Thoracic aorta (tissue), 2 donors: ENCODE results near the gene CEP72. TPM values are rescaled to one million over a fixed set of nuclear protein-coding genes. Genes with fewer than 3 reads are reported as not detected.

ENCODE experiments used
- ATAC-seq: fragments of 150-250 bp; one replicate; pipeline ENCODE4 v1.8.0; 2017; ENCODE audit warnings: low read depth; ENCODE audit not compliant: insufficient number of reproducible peaks, low FRiP score
- DNase-seq: peaks from one replicate; pipeline ENCODE4 v3.0.0-alpha.2; 2020; ENCODE audit warnings: low spot score
- H3K27ac ChIP-seq, 2 donors: fragments of 200-600 bp; sonication (generic); 1 replicate in 1 of 2; 2 replicates in 1 of 2; pipeline ENCODE4 v1.5.1; 2016; ENCODE audit warnings: mild to moderate bottlenecking in 2 of 2, moderate library complexity in 2 of 2
- H3K27me3 ChIP-seq: fragments of 200-600 bp; sonication (generic); replicated peaks from 2 replicates; pipeline ENCODE4 v1.6.0; 2016; ENCODE audit warnings: mild to moderate bottlenecking; ENCODE audit not compliant: insufficient read depth
- H3K36me3 ChIP-seq: fragments of 200-600 bp; sonication (generic); one replicate; pipeline ENCODE4 v1.5.1; 2016
- H3K4me1 ChIP-seq, 2 donors: fragments of 200-600 bp; sonication (generic); 1 replicate in 1 of 2; 2 replicates in 1 of 2; pipeline versions ENCODE4 v1.5.1 to v1.6.0; 2016; ENCODE audit warnings: low read depth in 2 of 2, mild to moderate bottlenecking in 1 of 2; ENCODE audit not compliant: control insufficient read depth in 1 of 2
- H3K4me3 ChIP-seq: fragments of 200-600 bp; sonication (generic); 2 replicates; pipeline ENCODE4 v1.5.1; 2016; ENCODE audit warnings: mild to moderate bottlenecking
- H3K9me3 ChIP-seq: fragments of 200-600 bp; sonication (generic); 2 replicates; pipeline ENCODE4 v1.5.1; 2016
- CTCF ChIP-seq: fragments of 200-600 bp; sonication (generic); IDR thresholded peaks from one replicate; pipeline ENCODE4 v1.5.1; 2019; ENCODE audit warnings: antibody characterized with exemption
- total RNA-seq, 2 donors: library from RNA; depleted of rRNA; stranded (reverse); fragments of >200 nt; gene quantifications; one replicate each; pipeline versions ENCODE4 v1.1.0 to v1.2.3, GENCODE V29; 2016

Gene CEP72
- 1 to 10 TPM in 1 of 2 donors, under 1 TPM in 1; 0.68 to 2.0 TPM for total RNA-seq

- Histone ChIP-seq H3K9me3 (no peaks in the 10 kb centered on the region), H3K4me3 (peak within 1 kb of the TSS; percentile 88), H3K27ac (no peak within 1 kb of the TSS), H3K4me1 (peaks cover 5 to 16% of the 10 kb centered on the region in 2 donors), H3K36me3 (no peaks in the 10 kb centered on the region), H3K27me3 (no peaks in the 10 kb centered on the region)
- DNase-seq (peak; percentile 57), ATAC-seq (peak; percentile 58)
- no peak for TF ChIP-seq CTCF
Measured at GRCh38 chr5:611731-612486, at the start of gene CEP72. Gene CEP72, plus strand, starts transcription at chr5:612340. Its CDS starts 22 bp downstream, at chr5:612362.

- no peak overlapping the region for H3K4me3 ChIP-seq
- H3K36me3 ChIP-seq: no peaks in the 10 kb centered on the region
- no peak overlapping the region for H3K27ac ChIP-seq
- no peak for ATAC-seq
- DNase-seq: no peak
- H3K27me3 ChIP-seq: no peaks in the 10 kb centered on the region
- TF ChIP-seq CTCF: no peak
- H3K4me1 ChIP-seq: no peaks in the 10 kb centered on the region
- no peaks in the 10 kb centered on the region for H3K9me3 ChIP-seq
Measured at GRCh38 chr5:565782-566440, 46.2 kb upstream of the CEP72 start.

GRCh38 chr5:566636-567309 is 45.4 kb upstream of the CEP72 start:
- no peak overlapping the region for H3K27ac ChIP-seq
- no peak overlapping the region for H3K4me3 ChIP-seq
- no peaks in the 10 kb centered on the region for H3K9me3 ChIP-seq
- ATAC-seq (no peak), DNase-seq (no peak)
- no peaks in the 10 kb centered on the region for H3K36me3 ChIP-seq
- TF ChIP-seq CTCF: no peak
- H3K27me3 ChIP-seq: no peaks in the 10 kb centered on the region
- no peaks in the 10 kb centered on the region for H3K4me1 ChIP-seq

- DNase-seq: no peak
- no peak overlapping the region for H3K4me3 ChIP-seq
- H3K4me1 ChIP-seq: no peaks in the 10 kb centered on the region
- H3K9me3 ChIP-seq: no peaks in the 10 kb centered on the region
- ATAC-seq: no peak
- TF ChIP-seq CTCF: no peak
- no peak overlapping the region for H3K27ac ChIP-seq
- H3K36me3 ChIP-seq: no peaks in the 10 kb centered on the region
- H3K27me3 ChIP-seq: no peaks in the 10 kb centered on the region
Measured at GRCh38 chr5:567664-568060, 44.5 kb upstream of the CEP72 start.
